NB4 (cell line): ENCODE measurements around the gene KCNIP4.

Experiments
- DNase-seq: peaks from one replicate; pipeline ENCODE4 v3.0.0; 2010; ENCODE audit warnings: low read depth
- H3K4me3 ChIP-seq: one replicate; pipeline ENCODE4 v1.5.1; 2011; ENCODE audit warnings: mild to moderate bottlenecking, low read depth, low read length, moderate library complexity
- CTCF ChIP-seq: IDR thresholded peaks from one replicate; pipeline ENCODE4 v1.5.1; 2012; ENCODE audit warnings: low read depth, low read length
- MAX ChIP-seq: IDR thresholded peaks from 2 replicates; pipeline ENCODE4 v1.6.1; 2011; ENCODE audit warnings: low read depth, low read length
- MYC ChIP-seq: IDR thresholded peaks from 2 replicates; pipeline ENCODE4 v1.6.1; 2011; ENCODE audit warnings: low read depth, low read length
- POLR2A ChIP-seq: IDR thresholded peaks from 2 replicates; pipeline ENCODE4 v1.6.1; 2011; ENCODE audit warnings: mild to moderate bottlenecking; ENCODE audit not compliant: insufficient read length; ENCODE audit errors: extremely low read depth

KCNIP4 gene

DNA sequence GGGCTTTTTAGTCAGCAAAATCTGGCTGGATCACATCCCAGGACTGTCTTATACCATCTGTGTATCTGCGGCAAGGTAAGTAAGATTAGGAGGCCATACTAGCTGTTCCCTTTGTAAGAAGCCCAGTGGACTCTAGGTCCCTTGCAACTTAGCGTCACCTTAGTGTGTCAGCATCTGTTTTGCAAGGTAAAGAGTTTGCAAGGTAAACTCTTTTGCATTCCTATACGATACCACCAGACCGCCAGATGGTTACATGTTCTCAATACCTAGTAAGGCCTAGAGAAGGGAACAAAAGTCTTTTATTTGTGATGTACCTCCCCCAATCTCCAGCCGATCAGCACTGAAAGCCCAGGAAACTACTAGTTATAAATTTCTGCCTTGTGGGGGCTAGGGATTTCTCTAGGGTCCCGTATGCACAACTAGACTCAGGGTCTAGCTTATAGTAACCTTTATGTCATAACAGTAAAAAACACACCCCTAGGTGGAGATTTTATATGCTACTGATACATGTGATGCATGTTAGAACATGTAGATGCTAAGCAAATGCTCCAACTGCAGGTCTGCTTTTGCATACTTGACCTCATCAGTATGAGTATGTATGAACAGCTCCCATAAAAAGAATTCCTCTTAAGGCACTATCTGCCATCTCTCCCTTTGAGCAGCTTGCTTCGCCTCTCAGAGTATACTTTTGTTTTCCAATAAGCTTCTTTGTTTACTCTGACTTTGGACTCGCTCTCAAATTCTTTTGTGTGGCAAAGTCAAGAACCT lies 78.4 kb downstream of the KCNIP4 start:
- no peak for TF ChIP-seq MAX
- no peak for TF ChIP-seq POLR2A
- no peak for TF ChIP-seq CTCF
- no peak for TF ChIP-seq MYC
- no peak overlapping the region for H3K4me3 ChIP-seq
- DNase-seq, result no peak

DNA sequence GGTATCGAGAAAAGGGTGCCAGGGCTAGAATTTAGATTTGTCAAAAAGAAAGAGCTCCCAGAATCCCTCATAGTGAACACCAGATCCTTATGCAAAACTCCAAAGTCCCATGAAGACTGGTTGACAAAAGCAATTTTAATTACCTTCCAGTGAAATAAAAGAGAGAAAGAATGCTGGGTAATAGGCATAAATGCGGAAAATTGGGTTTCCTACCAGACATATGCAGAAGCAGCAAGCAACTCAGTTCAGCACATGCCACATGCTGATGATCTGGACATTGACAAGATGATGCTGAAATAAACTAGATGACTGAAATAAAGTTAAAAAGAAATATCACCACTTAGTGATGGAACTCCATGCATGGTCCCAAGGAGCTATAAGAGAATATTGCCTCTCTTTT lies 83.9 kb downstream of the KCNIP4 start:
- TF ChIP-seq MYC (no peak), MAX (no peak), POLR2A (no peak), CTCF (no peak)
- no peak overlapping the region for H3K4me3 ChIP-seq
- no peak for DNase-seq

- H3K4me3 ChIP-seq, result no peak overlapping the region
- no peak for TF ChIP-seq MYC
- TF ChIP-seq CTCF, result no peak
- TF ChIP-seq MAX, result no peak
- no peak for TF ChIP-seq POLR2A
- DNase-seq, result no peak
Observed at GRCh38 chr4:21862917-21863316, 85.7 kb downstream of the KCNIP4 start.

GRCh38 chr4:21858971-21859370 lies 89.6 kb downstream of the KCNIP4 start:
- TF ChIP-seq CTCF (no peak), POLR2A (no peak), MYC (no peak), MAX (no peak)
- no peak overlapping the region for H3K4me3 ChIP-seq
- DNase-seq, result no peak

- TF ChIP-seq CTCF, result no peak
- TF ChIP-seq POLR2A, result no peak
- no peak for TF ChIP-seq MYC
- TF ChIP-seq MAX, result no peak
- no peak for DNase-seq
- H3K4me3 ChIP-seq, result no peak overlapping the region
Observed at GRCh38 chr4:21856754-21857153, 91.8 kb downstream of the KCNIP4 start.
